Skeletal muscle cell (primary cell): Measurements from ENCODE around the gene ANAPC15.

Experiments used
- DNase-seq: peaks from one replicate; pipeline ENCODE4 v3.0.0-alpha.2; 2010; ENCODE audit warnings: low read depth
- H3K4me3 ChIP-seq: 2 replicates; pipeline ENCODE4 v1.5.1; 2011; ENCODE audit warnings: low read depth, mild to moderate bottlenecking, control low read depth, low read length, moderate library complexity

Gene ANAPC15

DNA sequence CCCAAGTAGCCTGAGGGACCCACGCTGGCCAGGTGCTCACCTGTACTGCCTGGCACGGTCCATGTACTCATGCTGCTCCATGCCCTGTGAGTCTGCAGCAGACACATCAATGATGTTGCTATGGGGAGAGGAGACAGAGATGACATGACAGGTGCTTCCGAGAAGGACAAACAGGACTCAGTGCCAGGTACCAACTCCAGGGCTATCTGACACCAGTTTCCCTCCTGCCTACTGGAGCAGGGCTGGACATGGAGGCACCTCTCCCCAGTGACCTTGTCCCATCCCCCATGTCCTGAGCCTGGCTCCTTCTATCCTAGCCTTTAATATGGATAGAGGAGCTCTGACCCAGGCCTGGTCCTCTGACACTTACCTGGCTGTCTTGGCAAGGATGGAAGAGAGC, 13.8 kb downstream of the ANAPC15 start:
- H3K4me3 ChIP-seq: no peak overlapping the region
- no peak for DNase-seq

DNA sequence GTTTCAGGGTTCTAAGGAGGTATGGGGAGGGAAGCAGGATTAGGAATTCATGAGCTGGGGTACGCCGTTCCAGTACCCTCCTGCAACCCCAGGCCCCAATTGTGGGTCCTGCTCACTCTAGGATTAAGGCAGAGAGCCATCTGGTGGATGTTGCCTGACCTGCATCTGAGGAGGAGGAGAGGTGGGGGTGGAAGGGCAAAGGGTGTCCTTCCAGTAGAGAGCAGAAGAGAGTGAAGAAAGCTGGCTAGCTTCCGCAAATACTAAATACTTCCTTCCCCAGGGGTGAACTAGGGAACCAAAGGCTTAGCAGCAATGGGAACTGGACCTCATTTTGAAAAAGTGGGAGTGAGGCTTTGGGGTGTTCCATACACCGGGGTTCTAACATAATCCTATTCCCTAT, 21.2 kb downstream of the ANAPC15 start:
- DNase-seq: no peak
- no peak overlapping the region for H3K4me3 ChIP-seq

DNA sequence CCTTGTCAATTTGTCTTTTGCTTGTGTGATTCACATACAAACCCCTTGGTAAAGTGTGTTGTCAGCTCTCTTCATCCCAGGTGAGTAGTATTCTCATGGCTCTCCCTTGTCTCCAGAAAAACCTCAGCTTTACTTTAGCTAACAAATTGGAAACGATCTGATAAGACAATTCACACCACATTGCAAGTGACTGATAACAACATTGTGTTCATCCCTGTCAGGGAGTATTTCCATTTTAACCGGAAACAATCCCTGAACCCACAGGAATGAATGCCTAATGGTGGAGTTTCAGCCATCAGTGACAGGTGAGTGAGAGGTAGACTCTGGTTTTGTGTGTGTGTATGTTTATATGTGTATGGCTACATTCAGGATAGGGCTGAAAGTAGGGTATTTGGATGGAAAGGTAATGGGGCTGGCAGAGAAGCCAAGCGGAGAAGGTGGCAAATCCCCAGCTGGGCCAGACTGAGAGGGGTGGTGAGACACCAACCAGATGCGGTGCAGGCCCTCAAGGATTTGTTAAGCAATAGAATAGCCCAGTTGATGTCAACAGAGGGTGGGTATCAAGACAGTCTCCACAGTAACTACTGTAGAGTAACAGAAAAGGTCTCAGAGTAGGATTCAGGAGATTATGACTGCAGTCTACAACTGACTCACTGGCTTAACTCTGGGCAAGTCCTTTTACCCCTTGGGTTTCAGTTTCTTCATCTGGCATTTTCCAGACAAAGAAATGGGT, 24.3 kb downstream of the ANAPC15 start:
- no peak overlapping the region for H3K4me3 ChIP-seq
- DNase-seq: no peak

DNA sequence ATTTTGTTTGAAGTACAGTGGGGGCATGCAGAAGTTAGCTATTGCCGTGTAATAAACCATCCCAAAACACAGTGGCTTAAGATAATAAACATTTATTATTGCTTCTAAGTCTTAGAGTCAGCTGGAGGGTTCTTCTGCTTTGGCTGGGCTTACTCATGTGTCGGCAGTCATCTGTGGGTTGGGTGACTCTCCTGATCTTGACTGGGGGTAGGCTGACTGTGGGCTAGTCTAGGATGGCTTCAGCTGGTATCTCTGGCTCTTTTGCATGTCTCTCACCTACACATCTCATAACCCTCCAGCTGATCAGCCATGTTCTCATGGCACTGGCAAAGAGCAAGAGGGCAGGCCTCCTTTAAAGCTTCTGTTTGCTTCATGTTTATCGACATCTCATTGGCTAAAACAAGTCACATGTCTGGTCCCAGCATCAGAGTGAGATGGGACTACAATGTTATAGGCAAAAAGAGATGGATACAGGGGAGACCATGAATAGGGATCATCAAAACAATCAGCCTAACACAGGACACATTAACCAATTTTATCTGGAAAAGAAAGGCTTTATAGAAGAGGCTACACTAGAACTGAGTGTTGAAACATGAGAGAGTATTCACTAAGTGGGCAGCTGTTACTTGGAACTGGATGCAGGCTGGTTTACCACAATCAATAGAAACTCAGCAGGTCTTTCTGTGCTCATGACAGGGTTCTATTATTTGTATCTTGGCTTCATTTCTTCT, 26.7 kb downstream of the ANAPC15 start:
- DNase-seq: no peak
- no peak overlapping the region for H3K4me3 ChIP-seq

DNA sequence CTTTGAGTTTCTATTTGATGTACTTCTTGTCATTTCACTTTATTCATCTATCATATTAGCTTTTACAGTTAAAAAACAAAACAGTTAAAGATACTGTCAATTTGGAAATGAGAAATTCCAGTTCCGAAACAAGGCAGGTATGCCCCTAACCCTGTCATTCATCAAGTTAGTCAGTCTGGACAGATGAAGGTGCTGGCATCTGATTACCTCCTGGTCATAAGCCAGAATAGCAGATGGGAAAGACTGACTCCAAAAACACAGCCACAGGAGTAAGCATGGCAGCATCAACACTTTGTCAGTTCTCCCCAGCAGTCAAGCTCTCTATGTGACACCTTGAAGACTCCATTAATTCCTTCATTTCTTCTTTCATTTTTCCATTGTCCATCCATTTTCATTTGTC, 27.5 kb downstream of the ANAPC15 start:
- H3K4me3 ChIP-seq: no peak overlapping the region
- DNase-seq: no peak

DNA sequence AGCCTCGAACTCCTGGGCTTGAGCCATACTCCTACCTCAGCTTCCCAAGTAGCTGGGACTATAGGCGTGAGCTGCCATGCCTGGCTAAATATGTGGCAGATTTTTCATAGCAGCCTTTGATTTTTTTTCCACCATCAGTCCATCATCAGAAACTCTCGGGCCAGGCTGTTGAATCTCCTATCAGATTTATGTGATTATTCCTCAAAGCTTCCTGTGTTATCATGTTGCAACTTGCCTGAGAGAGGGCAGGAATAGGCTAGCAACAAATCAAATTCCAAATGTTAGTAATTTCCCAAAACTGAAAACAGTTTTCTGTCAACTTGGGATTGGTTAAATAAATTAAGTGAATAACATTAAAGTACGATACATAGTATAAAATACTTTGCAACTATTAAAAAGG, 28.4 kb downstream of the ANAPC15 start:
- DNase-seq: no peak
- H3K4me3 ChIP-seq: no peak overlapping the region

DNA sequence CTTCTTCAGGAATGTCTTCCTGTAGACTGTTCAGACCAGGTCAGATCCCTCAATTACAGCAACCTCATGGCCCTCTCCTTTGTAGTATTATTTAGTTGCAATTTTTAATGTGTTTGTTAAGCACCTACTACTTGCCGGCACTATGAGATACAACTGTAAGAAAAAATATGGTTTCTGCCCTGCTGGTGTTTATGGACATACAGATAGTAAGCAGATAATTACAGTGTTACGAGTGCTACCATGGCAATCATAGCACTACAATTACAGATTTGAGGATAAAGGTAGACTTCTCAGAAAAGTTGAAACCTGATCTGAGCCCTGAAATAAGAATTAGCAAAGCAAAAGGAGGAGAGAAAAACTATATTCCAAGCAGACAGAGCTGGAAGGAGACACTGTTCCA, 29.1 kb downstream of the ANAPC15 start:
- H3K4me3 ChIP-seq: no peak overlapping the region
- DNase-seq: no peak

DNA sequence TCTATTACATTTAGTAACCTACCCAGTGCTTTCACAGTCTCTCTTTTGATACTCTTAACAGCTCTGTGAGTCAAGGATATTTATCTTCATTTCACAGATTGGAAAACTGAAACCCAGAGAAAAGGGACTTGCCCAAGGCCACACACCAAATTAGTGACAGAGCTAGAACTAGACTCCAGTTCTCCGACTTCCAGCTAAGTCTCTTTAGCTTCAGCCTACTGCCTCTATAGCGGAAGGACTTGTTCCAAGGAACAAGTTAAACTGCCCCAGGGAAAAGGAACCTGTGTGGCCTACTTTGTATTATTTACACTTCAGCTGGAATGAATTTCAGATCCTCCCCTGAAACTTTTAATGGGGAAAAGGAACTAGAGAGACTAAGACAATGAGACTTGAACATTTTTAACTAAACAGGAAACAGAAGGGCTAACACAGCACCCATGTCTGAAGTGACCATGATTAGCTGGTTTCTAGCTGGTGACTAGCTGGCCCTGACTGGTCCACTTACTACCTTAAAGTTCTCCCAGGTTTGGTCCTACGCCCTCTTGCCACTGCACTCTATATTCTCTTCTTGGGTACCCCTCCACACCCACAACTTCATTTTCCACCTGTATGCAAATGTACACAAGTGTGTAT, 30.6 kb downstream of the ANAPC15 start:
- H3K4me3 ChIP-seq: no peak overlapping the region
- no peak for DNase-seq

DNA sequence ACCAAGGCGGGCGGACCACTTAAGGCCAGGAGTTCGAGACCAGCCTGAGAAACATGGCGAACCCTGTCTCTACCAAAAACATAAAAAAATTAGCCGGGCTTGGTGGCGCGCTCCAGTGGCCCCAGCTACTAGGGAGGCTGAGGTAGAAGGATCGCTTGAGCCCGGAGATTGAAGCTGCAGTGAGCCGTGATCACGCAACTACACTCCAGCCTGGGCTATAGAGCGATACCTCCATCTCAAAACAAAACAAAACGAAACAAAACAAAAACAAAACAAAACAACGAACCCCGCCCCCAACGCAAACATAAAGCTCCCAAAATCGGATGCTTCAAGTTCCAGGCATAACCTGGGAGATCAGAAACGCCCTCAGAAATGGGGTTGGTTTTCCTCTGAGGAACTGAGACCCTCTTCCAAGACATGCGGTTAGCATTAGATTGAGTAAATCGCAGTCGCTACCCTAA, 31.3 kb downstream of the ANAPC15 start:
- DNase-seq: no peak

DNA sequence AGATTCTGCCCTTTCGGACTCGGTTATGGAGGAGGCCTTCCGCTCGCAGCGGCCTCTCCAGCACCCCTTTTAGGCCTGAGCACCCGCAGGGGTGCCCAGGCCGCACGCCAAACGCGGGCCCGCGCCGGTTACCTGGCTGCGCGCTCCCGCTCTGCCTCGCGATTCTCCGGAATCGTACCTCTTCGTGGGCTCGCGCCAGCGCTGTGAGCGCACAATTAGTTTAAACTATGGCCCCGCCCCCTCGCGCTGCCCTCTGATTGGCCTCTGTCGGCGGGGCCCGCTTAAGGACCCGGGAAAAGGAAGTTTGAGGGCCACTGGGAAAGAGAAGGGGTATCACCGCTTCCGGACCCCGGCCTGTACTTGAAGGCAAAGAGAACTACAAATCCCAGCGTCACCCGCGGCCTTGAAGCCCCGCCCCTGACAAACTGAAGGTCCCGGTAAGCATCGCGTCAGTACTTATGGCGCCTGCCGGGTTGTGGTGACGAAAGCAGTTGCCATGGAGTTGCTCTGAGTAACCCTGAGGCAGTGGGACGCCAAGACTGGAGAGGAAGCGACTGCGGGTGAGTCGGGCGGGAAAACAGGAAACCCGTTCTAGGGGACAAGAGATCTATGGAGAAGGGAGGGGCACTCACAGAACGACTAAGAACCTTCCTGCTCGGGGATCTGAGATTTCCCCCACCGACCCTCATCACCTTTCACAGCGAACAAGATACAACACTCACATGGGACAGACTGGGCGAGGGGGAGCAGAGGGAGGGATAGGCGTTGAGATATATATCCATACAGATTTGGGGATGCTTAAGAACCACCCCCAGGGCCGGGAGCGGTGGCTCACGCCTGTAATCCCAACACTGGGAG, 31.9 kb downstream of the ANAPC15 start, which contains the start of the genes LRRC51 and NUMA1:
Gene LRRC51 (plus strand): TSS at position 525 of the 858 bp plus-strand sequence. CDS start 8,234 bp downstream, outside the sequence.
Gene NUMA1 (minus strand): TSS at position 217 of the 858 bp plus-strand sequence. CDS start 44,599 bp downstream, outside the sequence.
- H3K4me3 ChIP-seq: peak within 1 kb of the TSS; percentile 81
- DNase-seq: peak; percentile 100

More for the DNA sequence above, 31.3 kb downstream of the ANAPC15 start:
- peak overlapping the region; percentile 81 for H3K4me3 ChIP-seq

DNA sequence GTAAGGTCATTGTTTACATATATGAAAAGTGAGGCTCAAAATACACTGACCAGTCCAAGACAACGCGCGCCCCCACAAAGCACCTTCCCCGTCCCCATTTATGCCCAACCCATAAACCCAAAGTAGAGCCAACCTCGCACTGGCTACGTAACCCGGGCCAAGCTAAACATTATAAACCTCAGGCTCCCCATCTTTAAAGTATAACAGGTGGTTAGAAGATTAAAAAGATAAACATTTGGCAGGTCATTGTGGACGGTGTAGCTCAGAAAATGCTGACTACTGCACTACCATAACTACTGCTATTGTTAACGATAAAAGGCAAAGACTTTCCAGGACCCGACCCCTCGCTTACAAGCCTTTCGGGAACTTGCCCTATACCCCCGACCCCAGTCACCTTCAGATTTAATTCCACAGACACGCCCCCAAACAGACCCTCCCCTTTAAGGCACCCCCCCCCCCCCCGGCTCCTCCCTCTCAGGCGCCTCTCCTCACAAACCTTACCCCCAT, 32.6 kb downstream of the ANAPC15 start:
- H3K4me3 ChIP-seq: peak overlapping the region; percentile 81
- no peak for DNase-seq

DNA sequence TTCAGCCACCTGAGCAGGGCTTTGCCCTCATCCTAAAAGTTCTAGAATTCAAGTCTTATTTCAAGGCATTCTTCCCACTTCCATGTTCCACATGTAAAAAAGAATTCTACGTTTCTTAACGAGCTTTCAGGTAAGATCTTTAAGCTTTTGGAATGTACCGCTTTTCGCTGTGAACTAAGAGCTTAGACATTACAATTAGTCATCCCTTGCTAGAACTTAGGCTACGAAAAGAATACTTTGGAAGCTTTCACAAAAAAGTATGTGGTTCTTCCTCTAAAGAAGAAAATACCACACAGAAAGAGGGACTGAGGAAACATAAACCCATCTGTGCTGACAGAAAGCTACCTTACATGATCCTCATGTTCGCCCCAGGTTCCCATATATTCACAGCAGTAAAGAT, 34.0 kb downstream of the ANAPC15 start:
- DNase-seq: no peak
- H3K4me3 ChIP-seq: peak overlapping the region; percentile 81

DNA sequence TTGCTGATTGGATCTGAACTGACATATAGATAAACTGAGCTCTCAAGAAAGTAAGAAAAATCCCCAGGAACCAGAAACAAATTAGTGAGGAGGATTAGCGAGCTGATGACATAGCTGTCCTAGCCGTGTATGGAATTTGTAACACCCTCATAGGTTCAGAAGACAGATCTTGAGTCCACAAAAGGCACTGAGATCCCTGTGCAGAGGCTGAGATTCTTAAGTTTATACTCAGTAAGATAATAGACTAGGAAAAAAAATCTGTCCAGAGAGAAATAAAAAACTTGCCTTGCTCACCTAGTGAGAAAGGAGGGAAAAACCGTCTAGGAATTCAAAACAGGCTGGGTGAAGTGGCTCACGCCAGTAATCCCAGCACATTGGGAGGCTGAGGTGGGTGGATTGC, 36.7 kb downstream of the ANAPC15 start:
- no peak for DNase-seq
- H3K4me3 ChIP-seq: no peak overlapping the region

DNA sequence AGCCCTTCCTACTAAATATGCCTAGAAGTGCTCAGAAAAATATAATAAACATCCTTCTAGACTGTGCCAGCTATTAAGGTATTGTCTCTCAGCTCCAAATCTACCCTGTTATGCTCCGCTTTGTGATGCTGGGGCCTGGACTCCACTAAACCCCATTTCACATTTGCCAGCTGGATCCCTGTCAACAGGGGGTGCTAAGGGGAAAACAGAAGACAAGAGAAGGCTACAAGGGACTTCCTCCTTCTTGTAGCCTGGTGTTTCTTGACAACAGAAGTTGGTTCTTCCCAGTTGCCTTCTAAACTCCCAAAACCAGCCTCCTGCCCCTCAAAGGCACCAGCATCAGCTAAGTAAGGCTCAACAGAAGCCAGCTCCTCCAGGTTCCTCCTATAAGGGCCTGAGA, 37.4 kb downstream of the ANAPC15 start:
- DNase-seq: no peak
- no peak overlapping the region for H3K4me3 ChIP-seq

DNA sequence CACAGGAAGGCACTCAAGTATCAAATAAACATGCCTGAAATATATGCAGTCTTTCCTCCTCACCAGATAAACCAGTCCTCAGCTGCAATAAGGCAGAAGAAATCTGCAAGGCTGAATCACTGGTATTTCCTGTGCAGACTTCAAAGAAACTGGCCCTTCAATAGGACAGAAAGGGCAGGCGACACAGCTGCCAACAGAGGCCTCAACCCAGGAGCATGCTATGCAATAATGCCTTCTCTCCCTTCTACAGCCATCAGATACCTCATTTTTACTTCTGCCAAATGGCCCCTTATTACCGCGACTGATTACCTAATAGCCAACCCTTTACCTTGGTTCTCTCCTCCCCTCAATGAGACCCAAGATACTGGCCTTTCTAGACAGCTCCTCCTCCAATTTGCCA, 40.1 kb downstream of the ANAPC15 start:
- DNase-seq: peak; percentile 36
- no peak overlapping the region for H3K4me3 ChIP-seq

DNA sequence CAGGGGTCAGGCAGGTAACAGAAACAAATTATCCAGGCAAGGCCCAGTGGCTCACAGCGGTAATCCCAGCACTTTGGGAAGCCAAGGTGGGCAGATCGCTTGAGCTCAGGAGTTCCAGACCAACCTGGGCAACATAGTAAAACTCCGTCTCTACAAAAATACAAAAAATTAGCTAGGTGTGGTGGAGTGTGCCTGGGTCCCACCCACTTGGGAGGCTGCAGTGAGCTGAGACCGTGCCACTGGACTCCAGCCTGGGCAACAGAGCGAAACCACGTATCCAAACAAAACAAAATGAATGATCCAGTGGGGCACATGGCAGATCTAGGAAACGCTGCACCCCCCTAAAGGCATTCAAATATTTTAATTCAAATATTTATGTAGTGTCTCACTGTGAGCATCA, 42.0 kb downstream of the ANAPC15 start:
- no peak overlapping the region for H3K4me3 ChIP-seq
- no peak for DNase-seq

DNA sequence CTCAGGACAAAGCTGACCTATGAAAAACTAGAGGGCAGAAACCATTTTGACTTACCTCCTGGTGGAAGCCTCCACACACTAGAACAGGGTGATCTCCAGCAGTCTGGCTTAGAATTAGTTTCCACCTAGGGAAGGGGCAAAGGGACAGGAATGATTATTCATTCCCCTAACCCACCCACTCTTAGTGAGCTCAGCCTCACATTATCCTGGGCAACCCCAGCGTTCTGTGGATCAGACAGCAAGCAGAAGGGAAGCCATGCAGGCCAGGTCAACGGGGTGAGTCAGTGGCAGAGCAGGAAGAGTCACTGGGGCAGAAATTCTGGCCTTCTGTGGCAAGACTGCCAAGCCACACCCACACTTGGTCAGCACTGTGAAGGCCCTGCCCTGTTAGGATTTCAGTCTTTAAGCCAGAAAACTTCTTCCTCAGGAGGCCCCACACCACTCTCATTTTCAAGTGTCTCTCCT, 42.7 kb downstream of the ANAPC15 start:
- DNase-seq: peak; percentile 53
- H3K4me3 ChIP-seq: no peak overlapping the region

DNA sequence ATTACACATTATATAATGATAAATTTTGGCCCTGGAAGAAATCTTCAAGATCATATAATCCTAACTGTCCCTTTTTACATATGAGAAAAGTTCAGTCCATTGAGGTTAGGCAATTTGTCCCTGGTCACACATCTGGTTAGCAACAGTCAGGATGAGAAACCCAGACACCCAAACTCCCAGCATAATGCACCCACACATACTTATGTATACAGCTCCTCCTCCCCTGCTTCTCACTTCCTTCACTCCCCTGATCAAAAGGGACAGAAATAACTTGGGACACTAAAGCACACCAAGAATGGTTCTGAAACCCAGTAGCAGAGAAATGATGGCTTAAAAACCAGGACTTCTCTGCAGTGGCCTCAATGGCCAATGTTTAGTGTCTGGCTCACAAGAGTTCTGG, 43.3 kb downstream of the ANAPC15 start:
- no peak for DNase-seq
- no peak overlapping the region for H3K4me3 ChIP-seq

DNA sequence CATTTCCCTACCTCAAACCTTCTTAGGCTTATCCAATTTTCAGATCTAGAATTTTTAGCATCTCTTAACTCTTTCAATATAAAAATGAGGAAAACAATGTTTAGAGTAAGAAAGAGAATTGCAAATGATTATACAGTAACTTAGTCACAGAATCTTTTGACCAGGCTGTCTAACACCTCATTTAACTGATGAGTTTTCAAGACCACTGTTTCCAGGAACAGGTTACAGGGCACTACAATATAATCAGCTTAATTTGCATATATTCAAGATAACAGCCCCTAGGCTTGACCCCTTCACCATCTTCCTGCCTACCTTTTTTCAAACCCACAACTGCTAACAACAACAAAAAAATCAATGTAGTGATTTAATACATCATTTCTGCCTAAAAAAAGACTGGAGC, 44.8 kb downstream of the ANAPC15 start:
- H3K4me3 ChIP-seq: no peak overlapping the region
- no peak for DNase-seq
